GM19035 (cell line): ENCODE measurements around the gene UNG.

ENCODE experiments used
- ATAC-seq: cut with Tn5 transposase; IDR thresholded peaks from one replicate; pipeline ENCODE4 v1.9.1; 2021; ENCODE audit not compliant: unreplicated experiment

Gene UNG

DNA sequence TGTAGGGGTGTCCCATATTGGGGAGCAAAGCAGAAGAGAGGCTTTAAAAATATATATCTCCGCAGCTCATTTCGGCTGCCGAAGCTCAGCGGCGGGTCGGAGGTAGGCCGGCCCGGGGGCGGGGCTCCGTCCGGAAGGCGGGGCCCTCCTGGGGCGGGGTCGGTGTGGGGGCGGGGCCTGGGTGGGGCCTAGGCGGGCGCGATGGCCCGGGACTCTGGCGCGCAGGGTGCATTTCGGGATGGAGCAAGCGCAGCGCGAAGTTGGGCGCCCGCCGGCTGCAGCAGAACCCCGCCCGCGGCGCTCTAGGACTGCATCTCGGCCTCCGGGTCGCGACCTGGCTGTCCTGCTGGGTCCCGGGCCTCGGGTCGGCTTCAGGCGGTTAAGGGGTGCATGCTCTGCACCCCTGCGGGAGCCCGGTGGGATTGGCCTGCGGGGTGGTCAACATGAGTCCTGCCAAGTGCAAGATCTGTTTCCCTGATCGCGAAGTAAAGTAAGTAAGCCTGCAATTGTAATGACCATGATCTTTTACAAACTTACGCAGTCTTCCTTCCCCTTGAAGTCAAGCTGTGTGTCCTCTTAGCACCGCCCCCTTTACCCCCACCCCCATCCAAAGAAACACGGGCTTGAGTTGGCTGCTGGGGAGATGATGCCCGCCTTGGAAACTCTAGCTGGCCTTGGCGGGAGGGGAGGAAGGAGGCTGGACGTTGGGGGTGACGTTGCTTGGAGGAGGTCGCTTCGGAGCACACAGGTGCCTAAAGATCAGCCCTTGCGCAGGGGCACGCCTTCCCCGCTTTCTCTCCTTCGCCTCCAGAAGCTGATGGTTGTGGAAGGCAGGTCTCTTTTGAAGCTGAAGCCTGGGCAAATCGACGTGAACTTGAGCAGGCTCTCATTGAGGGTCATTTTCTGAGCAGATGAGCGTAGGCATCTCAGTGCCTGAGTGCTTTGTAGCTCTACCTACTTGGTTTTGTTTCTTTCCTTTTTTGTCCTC, 57.3 kb downstream of the UNG start:
- peak; percentile 85 for ATAC-seq

DNA sequence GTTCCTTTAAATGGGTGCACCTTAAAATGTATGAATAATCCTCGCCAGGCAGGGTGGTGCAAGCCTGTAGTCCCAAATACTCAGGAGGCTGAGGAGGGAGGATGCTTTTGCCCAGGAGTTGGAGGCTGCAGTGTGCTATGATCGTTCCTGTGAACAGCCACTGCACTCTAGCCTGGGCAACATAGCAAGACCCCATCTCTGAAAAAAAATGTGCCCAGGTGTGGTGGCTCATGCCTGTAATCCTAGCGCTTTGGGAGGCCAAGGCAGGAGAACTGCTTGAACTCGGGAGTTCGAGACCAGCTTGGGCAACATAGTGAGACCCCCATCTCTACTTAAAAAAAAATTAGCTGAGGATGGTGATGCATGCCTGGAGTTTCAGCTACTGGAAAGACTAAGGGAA, 58.6 kb downstream of the UNG start:
- no peak for ATAC-seq

DNA sequence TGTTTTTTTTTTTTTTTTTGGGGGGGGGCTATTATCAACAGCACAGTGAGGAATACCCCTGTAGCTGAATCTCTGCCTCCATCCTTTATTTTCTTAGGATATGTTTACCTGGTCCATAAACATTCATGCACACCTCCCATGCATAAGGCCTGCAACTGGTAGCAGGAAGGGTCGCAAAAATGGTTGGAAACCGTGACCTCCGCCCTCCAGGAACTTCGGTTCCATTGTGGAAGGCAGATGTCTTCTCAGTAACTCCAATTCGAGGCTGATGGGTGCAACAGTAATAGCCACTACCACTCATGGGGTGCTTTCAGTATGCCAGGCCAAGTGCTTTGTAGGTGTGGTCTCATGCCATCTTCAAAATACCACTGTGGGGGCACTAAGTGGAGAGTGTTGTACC, 59.2 kb downstream of the UNG start:
- no peak for ATAC-seq

DNA sequence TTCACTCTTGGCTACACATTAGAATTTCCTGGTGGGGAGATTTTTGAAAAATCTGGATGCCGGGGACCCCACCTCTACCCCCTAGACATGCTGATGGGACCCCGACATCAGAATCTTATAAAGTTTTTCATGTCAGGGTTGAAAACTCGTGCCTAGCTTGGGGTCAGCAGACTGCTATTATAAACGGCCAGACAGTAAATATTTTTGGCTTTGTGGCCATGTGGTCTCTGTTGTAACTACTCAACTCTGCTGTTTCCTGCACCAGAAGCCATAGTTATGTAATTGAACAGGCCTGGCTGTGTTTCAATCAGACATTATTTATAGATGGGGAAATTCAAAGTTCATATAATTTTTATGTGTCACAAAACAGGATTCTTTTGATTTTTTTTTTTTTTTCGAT, 60.6 kb downstream of the UNG start:
- no peak for ATAC-seq

DNA sequence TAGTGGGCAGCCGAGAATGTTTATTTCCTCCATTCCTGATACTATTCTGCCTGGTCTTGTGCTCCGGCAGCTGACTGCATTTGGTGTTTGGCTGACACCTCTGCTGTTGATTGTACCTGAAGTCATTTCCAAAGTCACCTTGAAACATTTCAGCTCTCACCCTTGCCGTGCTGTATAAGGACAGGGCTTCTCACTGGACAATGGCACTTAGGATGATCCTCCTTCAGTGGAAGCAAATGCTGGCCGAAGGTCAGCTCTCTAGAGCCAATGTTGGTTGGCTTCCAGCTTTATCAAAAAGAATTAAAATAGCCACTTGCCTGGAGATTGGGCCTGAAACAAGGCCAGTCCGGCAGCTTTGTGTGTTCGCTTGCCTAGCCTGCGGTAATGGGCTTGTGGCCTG, 63.0 kb downstream of the UNG start:
- ATAC-seq = no peak
